GM12878 (cell line): ENCODE results near the gene ZC3H7B. TPM values are rescaled to one million over a fixed set of nuclear protein-coding genes. Genes with fewer than 3 reads are reported as not detected.
A peak's percentile ranks its signal among the peaks of the same experiment; 100 is the strongest.

Source experiments
- CREM ChIP-seq: IDR thresholded peaks from 2 replicates; pipeline ENCODE4 v1.6.1; 2014; ENCODE audit warnings: antibody characterized with exemption, low read depth
- DPF2 ChIP-seq: fragments of 450-650 bp; IDR thresholded peaks from 2 replicates; pipeline ENCODE4 v1.6.1; 2017; ENCODE audit warnings: mild to moderate bottlenecking
- EED ChIP-seq: sonication (generic); IDR thresholded peaks from 2 replicates; pipeline ENCODE4 v1.6.1; 2016; ENCODE audit warnings: antibody characterized with exemption, low read depth
- KLF5 ChIP-seq: fragments of 450-650 bp; IDR thresholded peaks from 2 replicates; pipeline ENCODE4 v1.6.1; 2014; ENCODE audit warnings: mild to moderate bottlenecking; ENCODE audit not compliant: partially characterized antibody
- MEF2A ChIP-seq: IDR thresholded peaks from 2 replicates; pipeline ENCODE4 v1.6.1; 2011; ENCODE audit warnings: low read depth, mild to moderate bottlenecking, low read length, moderate library complexity; ENCODE audit not compliant: insufficient read depth
- MTA3 ChIP-seq: IDR thresholded peaks from 2 replicates; pipeline ENCODE4 v1.6.1; 2012; ENCODE audit warnings: low read length, inconsistent platforms, borderline replicate concordance
- RFX5 ChIP-seq: IDR thresholded peaks from 2 replicates; pipeline ENCODE4 v1.6.1; 2011; ENCODE audit warnings: low read depth, low read length, improper control_type of control experiment
- ZNF384 ChIP-seq: IDR thresholded peaks from 2 replicates; pipeline ENCODE4 v1.6.1; 2012; ENCODE audit warnings: low read depth, mild to moderate bottlenecking, low read length, improper control_type of control experiment, borderline replicate concordance
- polyA plus RNA-seq, 11 experiments: library from polyadenylated mRNA; depleted of rRNA in 4 of 11; unstranded in 6 of 11; stranded (reverse) in 5 of 11; fragments of >200 nt; fragmentation: Nextera tagmentation in 4 of 11; fragmentation: Illumina TruSeq in 1 of 11; extraction: Ambion mirVana in 4 of 11; extraction: Trizol in 1 of 11; gene quantifications; 1 replicate in 1 of 11; 2 replicates in 10 of 11; pipeline versions ENCODE4 v1.2.1 to v1.2.3, GENCODE V29; 2011 to 2016; ENCODE audit warnings: inconsistent platforms in 2 of 11, missing spikeins in 2 of 11, low read depth in 1 of 11
- total RNA-seq, 4 experiments: library from RNA; depleted of rRNA in 3 of 4; stranded (reverse); fragments of >200 nt in 3 of 4; fragmentation: Illumina TruSeq in 1 of 4; extraction: Trizol in 1 of 4; gene quantifications; 2 replicates each; pipeline versions ENCODE4 v1.2.1 to v1.2.3, GENCODE V29; 2013 to 2021
- TF ChIP-seq, protein P1 (sequence below): IDR thresholded peaks from 2 replicates; pipeline ENCODE4 v1.6.1; 2012; ENCODE audit warnings: improper control_type of control experiment, low read depth, low read length; ENCODE audit not compliant: insufficient replicate concordance
- TF ChIP-seq, protein P2 (sequence below): IDR thresholded peaks from 2 replicates; pipeline ENCODE4 v1.6.1; 2011; ENCODE audit warnings: borderline replicate concordance, low read depth, mild to moderate bottlenecking, moderate library complexity, low read length; ENCODE audit not compliant: insufficient read depth, poor library complexity, severe bottlenecking
- TF ChIP-seq, protein P3 (sequence below): fragments of 450-650 bp; IDR thresholded peaks from 2 replicates; pipeline ENCODE4 v1.6.1; 2017; ENCODE audit warnings: low read depth, mild to moderate bottlenecking, moderate library complexity
- TF ChIP-seq, protein P4 (sequence below): fragments of 150-350 bp; IDR thresholded peaks from 2 replicates; pipeline ENCODE4 v1.6.1; 2014; ENCODE audit warnings: mild to moderate bottlenecking, low read depth, low read length
- TF ChIP-seq, protein P5 (sequence below): fragments of 450-650 bp; IDR thresholded peaks from 2 replicates; pipeline ENCODE4 v1.6.1; 2016; ENCODE audit warnings: mild to moderate bottlenecking
- TF ChIP-seq, protein P6 (sequence below): fragments of 450-650 bp; IDR thresholded peaks from 2 replicates; pipeline ENCODE4 v1.6.1; 2016; ENCODE audit warnings: mild to moderate bottlenecking, moderate library complexity, borderline replicate concordance

ZC3H7B gene
- total and polyA plus RNA-seq, 10 of the 15 experiments (the other 5 are each of a cell fraction or from before 2014, with no cell fraction given) = 0.26 to 52.3 (median 22.4) TPM

- TF ChIP-seq, protein P1, sequence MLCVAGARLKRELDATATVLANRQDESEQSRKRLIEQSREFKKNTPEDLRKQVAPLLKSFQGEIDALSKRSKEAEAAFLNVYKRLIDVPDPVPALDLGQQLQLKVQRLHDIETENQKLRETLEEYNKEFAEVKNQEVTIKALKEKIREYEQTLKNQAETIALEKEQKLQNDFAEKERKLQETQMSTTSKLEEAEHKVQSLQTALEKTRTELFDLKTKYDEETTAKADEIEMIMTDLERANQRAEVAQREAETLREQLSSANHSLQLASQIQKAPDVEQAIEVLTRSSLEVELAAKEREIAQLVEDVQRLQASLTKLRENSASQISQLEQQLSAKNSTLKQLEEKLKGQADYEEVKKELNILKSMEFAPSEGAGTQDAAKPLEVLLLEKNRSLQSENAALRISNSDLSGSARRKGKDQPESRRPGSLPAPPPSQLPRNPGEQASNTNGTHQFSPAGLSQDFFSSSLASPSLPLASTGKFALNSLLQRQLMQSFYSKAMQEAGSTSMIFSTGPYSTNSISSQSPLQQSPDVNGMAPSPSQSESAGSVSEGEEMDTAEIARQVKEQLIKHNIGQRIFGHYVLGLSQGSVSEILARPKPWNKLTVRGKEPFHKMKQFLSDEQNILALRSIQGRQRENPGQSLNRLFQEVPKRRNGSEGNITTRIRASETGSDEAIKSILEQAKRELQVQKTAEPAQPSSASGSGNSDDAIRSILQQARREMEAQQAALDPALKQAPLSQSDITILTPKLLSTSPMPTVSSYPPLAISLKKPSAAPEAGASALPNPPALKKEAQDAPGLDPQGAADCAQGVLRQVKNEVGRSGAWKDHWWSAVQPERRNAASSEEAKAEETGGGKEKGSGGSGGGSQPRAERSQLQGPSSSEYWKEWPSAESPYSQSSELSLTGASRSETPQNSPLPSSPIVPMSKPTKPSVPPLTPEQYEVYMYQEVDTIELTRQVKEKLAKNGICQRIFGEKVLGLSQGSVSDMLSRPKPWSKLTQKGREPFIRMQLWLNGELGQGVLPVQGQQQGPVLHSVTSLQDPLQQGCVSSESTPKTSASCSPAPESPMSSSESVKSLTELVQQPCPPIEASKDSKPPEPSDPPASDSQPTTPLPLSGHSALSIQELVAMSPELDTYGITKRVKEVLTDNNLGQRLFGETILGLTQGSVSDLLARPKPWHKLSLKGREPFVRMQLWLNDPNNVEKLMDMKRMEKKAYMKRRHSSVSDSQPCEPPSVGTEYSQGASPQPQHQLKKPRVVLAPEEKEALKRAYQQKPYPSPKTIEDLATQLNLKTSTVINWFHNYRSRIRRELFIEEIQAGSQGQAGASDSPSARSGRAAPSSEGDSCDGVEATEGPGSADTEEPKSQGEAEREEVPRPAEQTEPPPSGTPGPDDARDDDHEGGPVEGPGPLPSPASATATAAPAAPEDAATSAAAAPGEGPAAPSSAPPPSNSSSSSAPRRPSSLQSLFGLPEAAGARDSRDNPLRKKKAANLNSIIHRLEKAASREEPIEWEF = no peak
- TF ChIP-seq, protein P2, sequence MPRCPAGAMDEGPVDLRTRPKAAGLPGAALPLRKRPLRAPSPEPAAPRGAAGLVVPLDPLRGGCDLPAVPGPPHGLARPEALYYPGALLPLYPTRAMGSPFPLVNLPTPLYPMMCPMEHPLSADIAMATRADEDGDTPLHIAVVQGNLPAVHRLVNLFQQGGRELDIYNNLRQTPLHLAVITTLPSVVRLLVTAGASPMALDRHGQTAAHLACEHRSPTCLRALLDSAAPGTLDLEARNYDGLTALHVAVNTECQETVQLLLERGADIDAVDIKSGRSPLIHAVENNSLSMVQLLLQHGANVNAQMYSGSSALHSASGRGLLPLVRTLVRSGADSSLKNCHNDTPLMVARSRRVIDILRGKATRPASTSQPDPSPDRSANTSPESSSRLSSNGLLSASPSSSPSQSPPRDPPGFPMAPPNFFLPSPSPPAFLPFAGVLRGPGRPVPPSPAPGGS = no peak
- TF ChIP-seq KLF5 = no peak
- TF ChIP-seq DPF2 = 0 out of 2 replicates have a peak, but pooled peaks have one; percentile 41
- TF ChIP-seq MEF2A = no peak
- TF ChIP-seq, protein P3, sequence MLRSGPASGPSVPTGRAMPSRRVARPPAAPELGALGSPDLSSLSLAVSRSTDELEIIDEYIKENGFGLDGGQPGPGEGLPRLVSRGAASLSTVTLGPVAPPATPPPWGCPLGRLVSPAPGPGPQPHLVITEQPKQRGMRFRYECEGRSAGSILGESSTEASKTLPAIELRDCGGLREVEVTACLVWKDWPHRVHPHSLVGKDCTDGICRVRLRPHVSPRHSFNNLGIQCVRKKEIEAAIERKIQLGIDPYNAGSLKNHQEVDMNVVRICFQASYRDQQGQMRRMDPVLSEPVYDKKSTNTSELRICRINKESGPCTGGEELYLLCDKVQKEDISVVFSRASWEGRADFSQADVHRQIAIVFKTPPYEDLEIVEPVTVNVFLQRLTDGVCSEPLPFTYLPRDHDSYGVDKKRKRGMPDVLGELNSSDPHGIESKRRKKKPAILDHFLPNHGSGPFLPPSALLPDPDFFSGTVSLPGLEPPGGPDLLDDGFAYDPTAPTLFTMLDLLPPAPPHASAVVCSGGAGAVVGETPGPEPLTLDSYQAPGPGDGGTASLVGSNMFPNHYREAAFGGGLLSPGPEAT = no peak
- TF ChIP-seq EED = peak; percentile 18
- TF ChIP-seq MTA3 = no peak
- TF ChIP-seq, protein P4, sequence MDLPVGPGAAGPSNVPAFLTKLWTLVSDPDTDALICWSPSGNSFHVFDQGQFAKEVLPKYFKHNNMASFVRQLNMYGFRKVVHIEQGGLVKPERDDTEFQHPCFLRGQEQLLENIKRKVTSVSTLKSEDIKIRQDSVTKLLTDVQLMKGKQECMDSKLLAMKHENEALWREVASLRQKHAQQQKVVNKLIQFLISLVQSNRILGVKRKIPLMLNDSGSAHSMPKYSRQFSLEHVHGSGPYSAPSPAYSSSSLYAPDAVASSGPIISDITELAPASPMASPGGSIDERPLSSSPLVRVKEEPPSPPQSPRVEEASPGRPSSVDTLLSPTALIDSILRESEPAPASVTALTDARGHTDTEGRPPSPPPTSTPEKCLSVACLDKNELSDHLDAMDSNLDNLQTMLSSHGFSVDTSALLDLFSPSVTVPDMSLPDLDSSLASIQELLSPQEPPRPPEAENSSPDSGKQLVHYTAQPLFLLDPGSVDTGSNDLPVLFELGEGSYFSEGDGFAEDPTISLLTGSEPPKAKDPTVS = no peak
- TF ChIP-seq, protein P5, sequence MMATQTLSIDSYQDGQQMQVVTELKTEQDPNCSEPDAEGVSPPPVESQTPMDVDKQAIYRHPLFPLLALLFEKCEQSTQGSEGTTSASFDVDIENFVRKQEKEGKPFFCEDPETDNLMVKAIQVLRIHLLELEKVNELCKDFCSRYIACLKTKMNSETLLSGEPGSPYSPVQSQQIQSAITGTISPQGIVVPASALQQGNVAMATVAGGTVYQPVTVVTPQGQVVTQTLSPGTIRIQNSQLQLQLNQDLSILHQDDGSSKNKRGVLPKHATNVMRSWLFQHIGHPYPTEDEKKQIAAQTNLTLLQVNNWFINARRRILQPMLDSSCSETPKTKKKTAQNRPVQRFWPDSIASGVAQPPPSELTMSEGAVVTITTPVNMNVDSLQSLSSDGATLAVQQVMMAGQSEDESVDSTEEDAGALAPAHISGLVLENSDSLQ = peak; percentile 83
- no peak for TF ChIP-seq ZNF384
- TF ChIP-seq, protein P6, sequence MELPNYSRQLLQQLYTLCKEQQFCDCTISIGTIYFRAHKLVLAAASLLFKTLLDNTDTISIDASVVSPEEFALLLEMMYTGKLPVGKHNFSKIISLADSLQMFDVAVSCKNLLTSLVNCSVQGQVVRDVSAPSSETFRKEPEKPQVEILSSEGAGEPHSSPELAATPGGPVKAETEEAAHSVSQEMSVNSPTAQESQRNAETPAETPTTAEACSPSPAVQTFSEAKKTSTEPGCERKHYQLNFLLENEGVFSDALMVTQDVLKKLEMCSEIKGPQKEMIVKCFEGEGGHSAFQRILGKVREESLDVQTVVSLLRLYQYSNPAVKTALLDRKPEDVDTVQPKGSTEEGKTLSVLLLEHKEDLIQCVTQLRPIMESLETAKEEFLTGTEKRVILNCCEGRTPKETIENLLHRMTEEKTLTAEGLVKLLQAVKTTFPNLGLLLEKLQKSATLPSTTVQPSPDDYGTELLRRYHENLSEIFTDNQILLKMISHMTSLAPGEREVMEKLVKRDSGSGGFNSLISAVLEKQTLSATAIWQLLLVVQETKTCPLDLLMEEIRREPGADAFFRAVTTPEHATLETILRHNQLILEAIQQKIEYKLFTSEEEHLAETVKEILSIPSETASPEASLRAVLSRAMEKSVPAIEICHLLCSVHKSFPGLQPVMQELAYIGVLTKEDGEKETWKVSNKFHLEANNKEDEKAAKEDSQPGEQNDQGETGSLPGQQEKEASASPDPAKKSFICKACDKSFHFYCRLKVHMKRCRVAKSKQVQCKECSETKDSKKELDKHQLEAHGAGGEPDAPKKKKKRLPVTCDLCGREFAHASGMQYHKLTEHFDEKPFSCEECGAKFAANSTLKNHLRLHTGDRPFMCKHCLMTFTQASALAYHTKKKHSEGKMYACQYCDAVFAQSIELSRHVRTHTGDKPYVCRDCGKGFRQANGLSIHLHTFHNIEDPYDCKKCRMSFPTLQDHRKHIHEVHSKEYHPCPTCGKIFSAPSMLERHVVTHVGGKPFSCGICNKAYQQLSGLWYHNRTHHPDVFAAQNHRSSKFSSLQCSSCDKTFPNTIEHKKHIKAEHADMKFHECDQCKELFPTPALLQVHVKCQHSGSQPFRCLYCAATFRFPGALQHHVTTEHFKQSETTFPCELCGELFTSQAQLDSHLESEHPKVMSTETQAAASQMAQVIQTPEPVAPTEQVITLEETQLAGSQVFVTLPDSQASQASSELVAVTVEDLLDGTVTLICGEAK = no peak
- peak; percentile 81 for TF ChIP-seq CREM
- TF ChIP-seq RFX5 = no peak
Measured at GRCh38 chr22:41285441-41285819, 15.9 kb upstream of the ZC3H7B start (continued).
